ENCODE results near the gene CCDC92. TPM values are rescaled to one million over a fixed set of nuclear protein-coding genes. Genes with fewer than 3 reads are reported as not detected.

CCDC92 gene
- total and polyA plus RNA-seq, 2 donors (not counting 3 experiments of a cell fraction or from before 2014, with no cell fraction given), result 41.2 to 41.6 TPM

DNA sequence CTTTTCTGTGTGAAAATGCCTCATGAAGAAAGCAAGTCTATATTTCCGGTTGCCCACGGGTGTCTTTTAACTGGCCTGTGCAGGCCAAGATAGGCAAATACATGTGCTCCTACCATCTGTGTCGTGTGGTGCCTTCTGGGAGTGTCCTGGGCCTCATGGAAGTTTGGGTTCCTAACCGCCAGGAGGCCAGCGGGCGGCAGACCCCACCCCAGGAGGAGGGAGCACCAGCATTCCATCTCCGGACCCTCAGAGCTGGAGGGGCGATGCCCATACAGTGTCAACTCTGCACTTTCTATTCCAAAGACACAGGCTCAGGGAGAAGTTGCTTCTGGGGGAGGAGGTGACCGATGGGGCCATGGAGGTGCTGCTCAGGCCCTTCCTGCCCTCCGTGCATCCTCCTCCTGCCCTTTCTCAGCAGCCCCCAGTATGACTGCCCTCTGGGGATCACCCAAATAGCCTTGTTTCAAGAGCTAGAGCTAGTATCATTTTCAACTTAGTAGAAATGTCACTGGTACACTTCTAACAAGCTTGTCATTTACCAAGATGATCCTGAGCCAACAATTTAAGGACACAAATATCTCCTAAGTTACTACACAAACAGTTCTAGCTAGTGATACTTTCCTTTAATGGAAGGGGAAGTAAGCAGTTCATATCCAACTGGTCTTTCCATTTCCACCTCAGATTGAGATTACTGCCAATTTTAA is 17.8 kb downstream of the CCDC92 start:
- no peak for DNase-seq (ENCODE audit: low read depth, low spot score)
- Histone ChIP-seq H3K4me1 (ENCODE audit: control insufficient read depth, extremely low read depth, insufficient read depth, low read length) (peaks cover 18% of the 10 kb centered on the region), H3K79me2 (ENCODE audit: control insufficient read depth, insufficient read depth, low read length) (no peaks in the 10 kb centered on the region), H3K9me1 (replicated peaks; ENCODE audit: control insufficient read depth, extremely low read depth, insufficient read depth, low read length) (no peaks in the 10 kb centered on the region), H3K36me3 (ENCODE audit: control insufficient read depth in 2 of 2, extremely low read depth in 1 of 2, insufficient read depth in 2 of 2, low read length in 2 of 2) (no peaks in the 10 kb centered on the region), H4K20me1 (replicated peaks; ENCODE audit: control insufficient read depth, extremely low read depth, insufficient read depth, low read length) (peaks cover 2% of the 10 kb centered on the region), H3K4me3 (replicated peaks in 1 of 3; ENCODE audit: insufficient read depth in 1 of 3, low read depth in 1 of 3, low read length in 3 of 3) (no peak overlapping the region), H3K4me2 (ENCODE audit: insufficient read depth, low read length) (no peak overlapping the region), H3K9me3 (replicated peaks; ENCODE audit: control insufficient read depth, insufficient read depth, low read length) (no peaks in the 10 kb centered on the region), H3K27me3 (ENCODE audit: control insufficient read depth in 2 of 2, insufficient read depth in 2 of 2, low read length in 2 of 2) (no peaks in the 10 kb centered on the region), H3K27ac (ENCODE audit: insufficient read depth, low read depth, low read length) (no peak overlapping the region), H3K9ac (replicated peaks; ENCODE audit: extremely low read depth, insufficient read depth, low read length) (no peak overlapping the region), H2AFZ (ENCODE audit: low read depth, low read length) (no peak overlapping the region)
- no TSS peak for BruUV-seq (replicated peaks)
- CTCF ChIA-PET, result interaction anchor here (2.4 kb wide), 1 partner anchor 49 kb away, joined by 7 read pairs; no protein-coding TSS in a partner anchor
- no peak for TF ChIP-seq GATA2 (IDR thresholded peaks at IDR 0.05; ENCODE audit: insufficient read depth, insufficient read length, low read depth, low read length)
- no peak for FAIRE-seq
- intact Hi-C loops (cut with micrococcal nuclease), result no loop called here
- POLR2A ChIA-PET, result no interaction called here
- dilution Hi-C loops (cut with MboI; ENCODE audit: extremely low pct_ligation_motif_present, low sequenced_read_pairs), result no loop called here

DNA sequence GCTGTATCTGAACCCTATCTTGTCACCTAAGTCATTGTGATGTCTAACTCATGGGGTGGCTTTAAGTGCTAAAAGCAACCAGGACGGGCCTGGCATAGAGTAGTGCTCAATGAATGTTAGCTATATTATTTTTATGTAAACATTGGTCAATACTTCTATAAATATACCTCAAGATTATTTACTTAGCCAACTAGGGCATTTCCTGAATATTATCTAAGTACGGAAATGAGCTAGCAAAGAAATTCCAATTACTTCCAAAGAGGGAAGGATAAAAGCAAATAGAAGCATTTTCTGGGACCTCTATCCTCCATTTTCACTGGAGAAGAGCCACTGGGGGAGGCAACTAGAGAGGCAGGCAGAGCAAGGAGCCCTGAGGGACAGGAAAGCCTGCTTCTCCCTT is 20.6 kb downstream of the CCDC92 start:
- no peak for FAIRE-seq
- no peaks in the 10 kb centered on the region for H3K36me3 ChIP-seq (ENCODE audit: control insufficient read depth in 2 of 2, extremely low read depth in 1 of 2, insufficient read depth in 2 of 2, low read length in 2 of 2)
- TF ChIP-seq MYC (IDR thresholded peaks at IDR 0.05; ENCODE audit: low read depth, low read length) (no peak), GATA2 (IDR thresholded peaks at IDR 0.05; ENCODE audit: insufficient read depth, insufficient read length, low read depth, low read length) (no peak), JUN (IDR thresholded peaks at IDR 0.05; ENCODE audit: borderline replicate concordance, insufficient read depth, insufficient read length, low read depth) (peak; percentile 47), FOS (IDR thresholded peaks at IDR 0.05; ENCODE audit: borderline replicate concordance, insufficient read depth, low read length) (no peak), POLR2AphosphoS5 (IDR thresholded peaks at IDR 0.05; ENCODE audit: insufficient read depth, low read depth, low read length) (peak; percentile 21)
- TF ChIP-seq, protein P1, sequence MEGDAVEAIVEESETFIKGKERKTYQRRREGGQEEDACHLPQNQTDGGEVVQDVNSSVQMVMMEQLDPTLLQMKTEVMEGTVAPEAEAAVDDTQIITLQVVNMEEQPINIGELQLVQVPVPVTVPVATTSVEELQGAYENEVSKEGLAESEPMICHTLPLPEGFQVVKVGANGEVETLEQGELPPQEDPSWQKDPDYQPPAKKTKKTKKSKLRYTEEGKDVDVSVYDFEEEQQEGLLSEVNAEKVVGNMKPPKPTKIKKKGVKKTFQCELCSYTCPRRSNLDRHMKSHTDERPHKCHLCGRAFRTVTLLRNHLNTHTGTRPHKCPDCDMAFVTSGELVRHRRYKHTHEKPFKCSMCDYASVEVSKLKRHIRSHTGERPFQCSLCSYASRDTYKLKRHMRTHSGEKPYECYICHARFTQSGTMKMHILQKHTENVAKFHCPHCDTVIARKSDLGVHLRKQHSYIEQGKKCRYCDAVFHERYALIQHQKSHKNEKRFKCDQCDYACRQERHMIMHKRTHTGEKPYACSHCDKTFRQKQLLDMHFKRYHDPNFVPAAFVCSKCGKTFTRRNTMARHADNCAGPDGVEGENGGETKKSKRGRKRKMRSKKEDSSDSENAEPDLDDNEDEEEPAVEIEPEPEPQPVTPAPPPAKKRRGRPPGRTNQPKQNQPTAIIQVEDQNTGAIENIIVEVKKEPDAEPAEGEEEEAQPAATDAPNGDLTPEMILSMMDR (IDR thresholded peaks at IDR 0.05; ENCODE audit: extremely low read depth in 1 of 2, insufficient read depth in 1 of 2, low read depth in 1 of 2, low read length in 2 of 2), result no peak
- TF ChIP-seq, protein P2, sequence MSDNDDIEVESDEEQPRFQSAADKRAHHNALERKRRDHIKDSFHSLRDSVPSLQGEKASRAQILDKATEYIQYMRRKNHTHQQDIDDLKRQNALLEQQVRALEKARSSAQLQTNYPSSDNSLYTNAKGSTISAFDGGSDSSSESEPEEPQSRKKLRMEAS (IDR thresholded peaks at IDR 0.05; ENCODE audit: insufficient read depth, insufficient read length), result no peak
- CTCF ChIA-PET, result interaction anchor here (0.9 to 1.8 kb wide), 5 partner anchors 9 to 81 kb away, joined by 3 to 10 read pairs (median 5); no protein-coding TSS in a partner anchor
- DNase-seq (ENCODE audit: low read depth, low spot score), result peak; percentile 43
- peaks cover 18% of the 10 kb centered on the region for H3K4me1 ChIP-seq (ENCODE audit: control insufficient read depth, extremely low read depth, insufficient read depth, low read length)
- no peak overlapping the region for H2AFZ ChIP-seq (ENCODE audit: low read depth, low read length)
- no peak overlapping the region for H3K9ac ChIP-seq (replicated peaks; ENCODE audit: extremely low read depth, insufficient read depth, low read length)
- intact Hi-C loops (cut with micrococcal nuclease), result loop anchor here (1.0 kb wide), 1 partner anchor 20 kb away; the partner anchor contains the start of gene CCDC92
- no TSS peak for BruUV-seq (replicated peaks)
- POLR2A ChIA-PET, result no interaction called here
- no peaks in the 10 kb centered on the region for H3K9me1 ChIP-seq (replicated peaks; ENCODE audit: control insufficient read depth, extremely low read depth, insufficient read depth, low read length)
- peaks cover 2% of the 10 kb centered on the region for H4K20me1 ChIP-seq (replicated peaks; ENCODE audit: control insufficient read depth, extremely low read depth, insufficient read depth, low read length)
- peak overlapping the region; percentile 77 for H3K4me2 ChIP-seq (ENCODE audit: insufficient read depth, low read length)
- peak overlapping the region in 1 of 3 experiments; percentile 1 for H3K4me3 ChIP-seq (replicated peaks in 1 of 3; ENCODE audit: insufficient read depth in 1 of 3, low read depth in 1 of 3, low read length in 3 of 3)
- peak overlapping the region; percentile 9 for H3K27ac ChIP-seq (ENCODE audit: insufficient read depth, low read depth, low read length)
- no peaks in the 10 kb centered on the region for H3K79me2 ChIP-seq (ENCODE audit: control insufficient read depth, insufficient read depth, low read length)
- dilution Hi-C loops (cut with MboI; ENCODE audit: extremely low pct_ligation_motif_present, low sequenced_read_pairs), result no loop called here
- H3K27me3 ChIP-seq (ENCODE audit: control insufficient read depth in 2 of 2, insufficient read depth in 2 of 2, low read length in 2 of 2), result no peaks in the 10 kb centered on the region
- H3K9me3 ChIP-seq (replicated peaks; ENCODE audit: control insufficient read depth, insufficient read depth, low read length), result no peaks in the 10 kb centered on the region
